HG02623 (cell line): ENCODE data around the gene OTUD7B.

Source experiments
- ATAC-seq: cut with Tn5 transposase; IDR thresholded peaks from one replicate; pipeline ENCODE4 v1.9.1; 2021; ENCODE audit warnings: moderate library complexity; ENCODE audit not compliant: unreplicated experiment

OTUD7B gene

DNA sequence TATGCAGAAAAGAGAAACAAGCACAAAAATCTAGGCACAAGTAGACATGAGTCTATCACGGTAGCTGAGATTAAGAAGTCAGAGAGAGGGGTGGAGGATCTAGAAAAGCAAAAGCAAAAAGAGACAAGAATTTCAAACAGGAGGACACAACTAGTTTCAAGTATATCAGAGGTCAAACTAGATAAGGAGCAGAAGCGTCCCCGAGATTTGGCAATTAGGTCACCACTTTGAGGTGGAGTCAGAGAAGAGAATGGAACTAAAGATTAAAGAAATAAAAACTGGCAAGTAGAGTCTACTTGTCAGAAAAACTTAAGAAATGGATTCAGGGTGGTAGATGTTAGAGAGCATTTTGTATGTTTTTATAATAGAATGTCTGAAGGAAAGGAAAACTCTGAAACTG, 85.2 kb downstream of the OTUD7B start:
- ATAC-seq = no peak

DNA sequence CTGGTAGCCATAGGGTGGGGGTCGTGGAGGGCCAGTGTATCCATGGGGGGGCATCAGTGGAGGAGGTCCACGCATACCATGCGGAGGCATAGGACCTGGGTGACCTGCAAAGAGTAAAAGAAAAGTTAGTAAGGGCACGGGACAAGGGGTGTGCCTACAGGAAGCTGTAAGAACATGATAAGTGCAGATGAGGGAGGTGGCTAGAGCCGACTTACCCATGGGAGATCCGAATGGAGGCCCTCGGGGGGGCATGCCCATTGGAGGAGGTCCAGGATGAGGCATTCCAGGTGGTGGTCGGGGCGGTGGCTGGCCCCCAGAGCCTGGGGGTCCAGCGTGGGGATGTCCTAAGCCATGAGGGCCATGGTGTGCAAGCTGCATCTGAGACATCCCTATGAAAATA, 86.9 kb downstream of the OTUD7B start:
- no peak for ATAC-seq

DNA sequence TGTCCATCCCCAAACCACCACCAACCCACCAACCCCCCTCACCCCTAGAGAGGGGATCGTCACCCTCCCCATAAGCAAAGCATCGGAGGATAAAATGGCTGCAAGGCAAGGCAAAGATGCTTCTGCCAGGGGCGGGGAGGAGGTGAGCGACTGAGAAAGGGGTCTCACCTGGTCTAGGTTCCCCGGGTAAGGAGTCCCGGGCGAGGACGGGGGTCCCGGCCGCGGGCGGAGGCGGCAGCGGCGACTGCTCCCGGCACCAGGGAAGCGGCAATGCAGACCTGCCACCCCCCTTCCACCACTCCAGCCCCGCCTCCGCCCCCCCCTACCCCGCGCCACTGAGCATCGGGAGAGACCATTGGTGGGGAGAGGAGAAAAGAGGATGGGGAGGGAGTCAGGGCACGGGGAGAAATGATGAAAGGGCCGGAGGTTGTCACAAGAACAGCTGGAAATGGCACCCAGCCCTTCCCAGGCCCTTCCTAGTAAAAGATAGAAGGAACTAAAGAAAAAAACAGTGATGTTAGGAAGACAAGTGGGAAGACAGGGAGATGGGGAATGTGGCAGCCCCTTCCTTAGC, 92.9 kb downstream of the OTUD7B start, which contains the start of gene SV2A:
Gene SV2A (minus strand): TSS at position 274 of the 574 bp plus-strand sequence. CDS start 4,004 bp downstream, outside the sequence.
- ATAC-seq = no peak

DNA sequence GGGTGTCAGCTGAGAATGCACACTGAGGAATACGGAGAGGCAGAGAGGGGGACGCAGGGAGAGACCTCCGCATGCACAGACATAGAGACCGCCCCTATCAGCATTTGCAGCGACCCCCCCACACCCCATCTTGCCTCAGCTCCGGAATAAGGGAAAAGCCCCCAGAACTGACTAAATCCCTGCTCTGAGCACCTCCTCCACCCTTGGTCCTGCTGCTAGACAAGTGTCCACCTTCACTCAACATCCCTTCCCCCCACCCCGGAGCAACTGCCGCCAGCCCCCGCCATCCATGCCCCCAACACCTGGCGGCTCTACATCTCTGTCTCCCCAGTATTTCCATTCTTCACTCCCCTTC, 93.7 kb downstream of the OTUD7B start:
- no peak for ATAC-seq

DNA sequence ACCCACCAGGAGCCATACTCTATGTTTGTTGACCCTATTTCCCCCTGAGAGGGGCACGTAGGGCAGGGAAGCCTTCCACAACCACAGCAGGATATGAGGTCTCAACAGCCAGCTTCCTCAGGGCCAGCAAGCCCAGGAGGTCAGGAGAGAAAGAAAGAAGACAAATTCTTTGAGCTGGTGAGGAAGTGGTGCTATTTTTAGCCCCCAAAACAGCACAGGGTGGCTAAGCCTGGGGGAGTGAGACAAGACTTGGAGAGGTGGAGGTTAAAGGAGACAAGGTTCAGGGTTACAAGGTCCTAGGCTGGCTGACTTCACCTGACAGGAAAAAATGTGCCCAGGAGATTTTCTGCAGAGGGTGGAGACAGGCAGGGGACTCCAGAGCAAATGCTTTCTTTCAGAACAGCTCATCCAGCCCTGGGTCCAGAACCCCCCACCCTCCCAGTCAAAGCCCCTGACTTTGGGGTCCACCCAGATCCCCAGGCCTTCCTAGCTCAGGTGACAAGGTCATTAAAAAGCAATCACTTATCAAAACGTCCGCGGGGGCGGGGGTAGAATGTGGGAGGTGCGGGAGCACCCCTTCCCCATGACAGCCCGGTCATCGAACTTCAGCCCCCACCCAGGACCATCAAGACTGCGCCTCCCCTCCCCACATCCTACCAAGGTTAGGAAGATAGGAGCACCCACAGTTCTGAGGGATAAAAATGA, 94.2 kb downstream of the OTUD7B start:
- ATAC-seq = no peak

DNA sequence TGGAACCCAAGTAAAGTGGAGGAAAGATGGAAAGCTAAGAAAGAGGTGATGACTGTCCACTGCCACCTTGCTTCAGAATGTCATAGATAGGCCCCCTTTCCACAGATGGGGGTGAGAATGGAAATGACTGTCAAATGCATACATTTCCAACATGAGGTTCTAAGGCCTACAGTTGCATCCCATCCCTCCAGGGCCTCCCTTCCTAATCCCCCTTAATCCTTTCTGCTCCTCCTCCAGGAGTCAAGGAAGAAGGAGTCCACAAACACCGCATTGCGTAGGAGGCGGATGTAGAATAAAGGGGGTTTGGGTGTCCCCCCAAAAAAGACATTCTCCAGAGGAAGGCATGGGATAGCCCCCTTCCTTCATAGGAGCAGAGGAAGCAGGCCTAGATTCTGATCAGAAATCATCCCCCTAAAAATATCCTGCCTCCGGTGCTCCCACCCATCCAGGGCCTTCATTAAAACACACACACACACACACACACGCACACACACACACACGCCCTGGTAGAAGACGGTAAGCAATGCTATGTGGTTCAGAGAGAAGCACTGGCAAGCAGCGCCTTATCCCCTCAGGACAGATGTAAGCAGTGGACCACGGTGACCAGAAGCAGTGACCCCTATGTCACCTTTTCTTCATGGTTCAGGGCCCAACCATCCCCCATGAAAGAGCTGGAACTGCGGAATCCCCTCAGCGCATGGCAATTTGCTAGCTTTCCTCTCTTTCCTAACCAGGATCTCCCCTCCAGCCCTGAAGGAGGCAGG, 94.9 kb downstream of the OTUD7B start:
- ATAC-seq = no peak

DNA sequence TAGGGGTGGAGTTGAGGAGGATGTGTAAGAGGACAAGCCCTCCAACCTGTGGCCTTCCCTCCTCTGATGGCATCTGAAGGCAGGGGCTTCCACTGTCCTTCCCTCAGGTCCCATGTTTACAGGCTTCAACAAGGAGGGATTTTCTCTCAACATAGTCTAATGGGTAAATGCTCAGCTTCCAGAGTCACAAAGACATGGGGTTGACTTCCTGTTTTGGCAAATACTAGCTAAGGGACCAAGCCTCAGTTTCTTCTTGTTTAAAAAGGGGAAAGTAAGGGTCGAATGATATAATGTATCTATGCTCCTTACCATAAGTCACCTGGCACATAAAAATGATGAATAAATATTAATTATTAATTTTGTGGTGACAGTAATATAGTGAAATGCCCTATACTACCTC, 96.0 kb downstream of the OTUD7B start:
- no peak for ATAC-seq

DNA sequence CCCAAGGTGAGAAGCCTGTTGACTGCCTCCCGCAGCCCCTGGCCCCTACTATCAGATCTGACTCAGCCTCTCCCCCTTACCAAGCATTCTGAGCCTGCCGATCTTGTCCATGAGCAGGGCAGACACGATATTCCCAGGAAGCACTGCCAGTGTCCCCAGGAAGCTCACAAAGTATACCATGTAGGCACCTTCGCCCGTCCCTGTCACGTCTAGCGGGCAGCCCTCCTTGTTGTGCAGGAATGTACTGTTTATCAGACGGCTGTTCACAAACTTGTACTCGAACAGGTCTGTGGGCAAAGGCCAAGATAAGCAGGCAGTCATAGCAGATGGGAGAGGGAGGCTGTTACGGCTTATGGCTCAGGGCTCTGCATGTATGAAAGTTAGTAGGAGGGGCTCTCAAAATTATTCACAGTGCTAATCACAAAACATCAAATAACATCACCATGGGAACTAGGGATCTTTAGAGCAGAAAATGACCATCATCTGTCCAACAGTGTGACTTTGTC, 103.9 kb downstream of the OTUD7B start:
- no peak for ATAC-seq

DNA sequence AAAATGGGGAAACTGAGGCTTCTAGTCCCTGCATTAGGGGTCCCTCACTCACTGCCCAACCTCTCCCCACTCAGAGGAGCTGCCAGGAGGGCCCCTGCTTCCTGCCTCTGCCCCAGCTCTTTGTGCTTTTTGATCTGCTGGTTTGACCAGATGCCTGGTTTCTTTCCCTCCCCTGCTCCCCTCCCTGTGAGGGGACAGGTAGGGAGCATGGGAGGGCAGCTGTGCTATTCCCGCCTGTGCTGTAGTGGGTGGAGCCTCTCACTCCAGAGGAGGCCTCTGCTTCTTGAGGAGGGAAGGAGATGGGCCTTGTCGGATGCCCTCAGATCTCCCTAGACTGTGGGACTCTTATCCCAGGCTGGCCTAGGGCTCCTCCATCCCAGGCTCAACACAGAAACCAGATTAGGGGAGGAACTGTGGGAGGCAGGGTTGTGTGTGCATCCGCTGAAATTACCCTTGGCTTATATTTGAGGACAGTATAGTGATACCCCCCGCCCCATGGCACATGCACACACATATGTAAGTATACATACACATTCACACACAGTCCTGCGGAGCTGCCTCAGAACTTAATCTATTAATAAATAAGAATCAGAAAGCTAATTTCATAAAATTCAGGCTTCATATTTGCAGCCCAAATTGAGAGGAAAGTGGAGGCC, 106.6 kb downstream of the OTUD7B start:
- no peak for ATAC-seq

DNA sequence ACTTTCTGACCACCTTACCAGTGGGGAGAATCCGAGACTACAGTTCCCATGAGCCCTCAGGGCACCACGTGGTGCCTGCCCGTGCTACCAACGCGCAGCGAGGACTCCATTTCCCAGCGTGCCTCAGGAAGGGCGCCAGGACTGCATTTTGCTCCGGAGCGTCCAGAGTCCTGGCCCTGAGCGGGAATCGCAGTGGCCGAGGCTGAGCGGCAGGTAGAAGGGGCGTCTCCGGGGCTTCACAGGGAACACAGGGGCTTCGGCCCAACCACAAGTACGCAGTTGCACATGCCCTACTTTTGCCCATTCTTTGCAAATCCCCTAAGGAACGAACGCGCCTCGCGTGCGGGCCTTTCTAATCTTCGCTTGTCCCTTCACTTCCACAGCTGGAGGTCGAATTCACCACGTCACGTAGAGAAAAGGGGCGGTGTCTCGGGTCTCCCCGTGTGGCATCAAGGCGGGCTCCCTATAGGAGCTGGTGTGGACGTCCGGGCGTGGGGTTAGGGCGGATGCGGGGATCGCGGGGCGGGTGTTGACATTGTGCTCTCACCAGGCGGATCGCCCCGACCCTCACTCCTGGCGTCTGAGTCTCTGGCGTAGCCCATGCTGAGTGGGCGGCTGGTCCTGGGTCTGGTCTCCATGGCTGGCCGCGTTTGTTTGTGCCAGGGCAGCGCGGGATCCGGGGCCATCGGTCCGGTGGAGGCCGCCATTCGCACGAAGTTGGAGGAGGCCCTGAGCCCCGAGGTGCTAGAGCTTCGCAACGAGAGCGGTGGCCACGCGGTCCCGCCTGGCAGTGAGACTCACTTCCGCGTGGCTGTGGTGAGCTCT, 110.9 kb downstream of the OTUD7B start, which contains the start of gene BOLA1:
Gene BOLA1 (plus strand): TSS at position 109 of the 825 bp plus-strand sequence. CDS start 492 bp downstream, at position 601.
- peak; percentile 92 for ATAC-seq

DNA sequence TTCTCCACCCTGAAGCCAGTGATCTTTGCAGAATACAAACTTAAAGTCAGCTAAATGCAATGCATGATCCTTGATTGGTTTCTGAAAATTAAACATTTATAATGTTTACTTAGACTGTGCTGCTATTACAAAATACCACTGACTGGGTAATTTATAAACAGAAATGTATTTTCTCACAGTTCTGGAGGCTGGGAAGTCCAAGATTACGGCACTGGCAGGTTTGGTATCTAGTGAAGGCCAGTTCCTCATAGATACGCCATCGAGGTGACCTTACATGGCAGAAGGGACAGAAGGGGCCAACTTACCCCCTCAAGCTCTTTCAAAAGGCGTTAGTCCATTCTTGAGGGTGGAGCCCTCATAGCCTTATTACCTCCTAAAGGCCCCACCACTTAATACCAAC, 114.0 kb downstream of the OTUD7B start:
- no peak for ATAC-seq

DNA sequence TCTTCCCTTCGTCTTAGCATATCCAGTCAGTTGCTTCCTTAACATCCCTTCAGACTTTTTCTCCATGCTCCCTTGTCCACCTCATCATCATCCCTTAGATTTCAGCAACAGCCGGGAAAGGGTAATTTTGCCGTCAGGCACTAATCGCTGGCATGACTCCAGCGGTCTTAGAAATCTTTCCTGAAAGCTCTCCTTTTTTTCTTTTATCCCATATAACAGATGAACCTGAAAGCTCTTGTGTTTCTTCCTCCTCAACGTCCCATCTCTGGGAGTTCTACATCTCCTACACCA, 121.6 kb downstream of the OTUD7B start:
- ATAC-seq = no peak

DNA sequence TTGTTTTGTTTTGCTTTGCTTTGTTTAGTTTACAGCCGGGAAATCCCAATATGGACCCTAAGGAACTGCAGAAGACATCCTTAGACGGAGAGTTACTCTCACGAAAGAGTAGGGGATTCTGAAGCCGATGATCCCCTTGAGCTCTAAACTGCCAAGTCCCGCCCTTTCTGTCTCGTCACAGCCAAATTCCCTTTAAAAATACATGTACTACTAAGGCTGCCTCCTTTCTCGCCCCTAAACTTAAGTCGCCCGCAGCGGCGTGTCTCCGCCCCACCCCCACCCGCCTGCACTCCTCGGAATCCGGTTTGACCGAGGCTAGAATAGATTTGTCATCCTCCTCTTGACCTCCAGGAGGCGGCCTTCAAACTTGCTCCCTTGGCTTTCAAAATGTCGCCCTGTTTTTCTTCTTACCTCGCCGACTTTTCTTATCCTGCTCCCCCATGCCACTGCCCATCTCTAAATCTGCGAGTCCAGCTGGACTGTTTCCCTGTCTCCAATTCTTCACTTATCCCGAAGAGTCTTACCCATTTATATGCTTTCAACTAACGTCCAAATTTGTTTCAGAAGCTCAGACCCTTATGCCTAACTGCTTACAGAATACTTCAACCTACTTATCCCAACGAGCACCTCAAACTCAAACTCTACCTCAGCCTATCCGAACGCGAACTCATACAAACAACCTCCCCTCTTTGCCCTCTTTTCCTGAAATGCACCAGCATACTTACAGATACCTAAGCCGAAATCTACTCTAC, 122.1 kb downstream of the OTUD7B start:
- peak; percentile 14 for ATAC-seq
